GM12878 (cell line): ENCODE measurements around the gene NIPSNAP3A.

Experiments used
- POLR2A ChIP-seq: IDR thresholded peaks from 2 replicates; pipeline ENCODE4 v1.6.1; 2011; ENCODE audit warnings: low read depth, mild to moderate bottlenecking, low read length
- RELA ChIP-seq: fragments of 450-650 bp; IDR thresholded peaks from 2 replicates; pipeline ENCODE4 v1.8.0; 2014; ENCODE audit warnings: borderline replicate concordance; ENCODE audit not compliant: partially characterized antibody

DNA sequence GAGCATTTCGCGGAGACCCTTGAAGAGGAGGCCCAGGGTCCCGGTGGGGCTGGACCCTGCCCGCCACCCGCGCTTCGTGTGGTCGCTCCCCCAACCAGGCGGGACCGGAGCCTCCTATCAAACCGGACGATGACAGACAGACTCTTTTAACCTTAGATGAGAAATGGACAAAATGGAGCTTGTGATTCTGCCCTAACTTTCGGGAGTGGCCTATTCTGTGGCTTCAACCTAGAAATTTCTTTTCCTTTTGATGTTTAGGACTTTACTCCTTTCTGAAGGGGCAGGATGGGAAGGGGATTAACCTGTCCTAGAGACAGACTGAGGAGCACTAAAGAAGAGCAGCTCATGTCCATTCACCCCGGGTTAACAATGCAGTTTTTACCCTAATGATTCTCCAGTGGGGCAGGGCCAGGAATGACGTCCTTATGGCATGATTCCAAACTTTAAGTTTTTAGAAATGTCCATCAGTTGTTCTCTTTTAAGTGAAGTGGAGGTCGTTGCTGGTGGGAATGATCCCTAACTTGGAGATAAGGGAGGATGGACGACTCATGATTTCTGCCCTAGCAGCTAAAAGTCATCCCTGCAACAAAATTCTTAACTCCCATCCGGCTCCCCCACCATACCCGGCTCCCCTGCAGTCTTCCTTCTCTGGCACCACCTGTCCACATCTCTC lies 1.0 kb downstream of the NIPSNAP3A start:
- TF ChIP-seq RELA (no peak), POLR2A (no peak)
